Right hindlimb (tissue), 1 donor: ENCODE results near the gene PEX3.
"Not testable (repeated sequence)": the region's sequence is repeated elsewhere in the genome, so short reads cannot be mapped to it uniquely, and the experiment has no call there.

Experiments
- DNase-seq: peaks from one replicate; pipeline ENCODE4 v3.0.0-alpha.2; 2018

PEX3 gene

GRCh38 chr6:143449082-143449713 is 1.4 kb upstream of the PEX3 start:
- DNase-seq, result no peak

GRCh38 chr6:143449714-143450452 is 722 bp upstream of the PEX3 start:
- no peak for DNase-seq

- DNase-seq, result no peak
These were observed 926 bp downstream of the PEX3 start for GRCh38 chr6:143451531-143451930.

GRCh38 chr6:143457563-143458359 is 7.2 kb downstream of the PEX3 start:
- no peak for DNase-seq

- no peak for DNase-seq
These were observed 14.9 kb downstream of the PEX3 start for GRCh38 chr6:143465546-143465945.

GRCh38 chr6:143468026-143468425 is 17.4 kb downstream of the PEX3 start:
- DNase-seq, result no peak

- not testable (repeated sequence) for DNase-seq
These were observed 18.2 kb downstream of the PEX3 start for GRCh38 chr6:143468823-143469222.

- DNase-seq, result no peak
These were observed 21.2 kb downstream of the PEX3 start for GRCh38 chr6:143471822-143472221.

- no peak for DNase-seq
These were observed 25.9 kb downstream of the PEX3 start for GRCh38 chr6:143476545-143476944.

GRCh38 chr6:143478479-143479062 is 28.0 kb downstream of the PEX3 start:
- DNase-seq, result no peak

GRCh38 chr6:143482593-143482992 is 32.0 kb downstream of the PEX3 start:
- DNase-seq, result no peak

- DNase-seq, result no peak
These were observed 35.4 kb downstream of the PEX3 start for GRCh38 chr6:143485967-143486366.

- no peak for DNase-seq
These were observed 36.1 kb downstream of the PEX3 start for GRCh38 chr6:143486752-143487151.

- no peak for DNase-seq
These were observed 39.6 kb downstream of the PEX3 start for GRCh38 chr6:143490244-143490643.

GRCh38 chr6:143490775-143491174 is 40.2 kb downstream of the PEX3 start:
- DNase-seq, result no peak

- no peak for DNase-seq
These were observed 46.4 kb downstream of the PEX3 start for GRCh38 chr6:143496974-143497373.

- no peak for DNase-seq
These were observed 47.8 kb downstream of the PEX3 start for GRCh38 chr6:143498428-143498827.

- DNase-seq, result no peak
These were observed 51.2 kb downstream of the PEX3 start for GRCh38 chr6:143501851-143502250.

GRCh38 chr6:143504369-143504768 is 53.8 kb downstream of the PEX3 start:
- DNase-seq, result no peak

GRCh38 chr6:143505111-143505510 is 54.5 kb downstream of the PEX3 start:
- DNase-seq, result no peak

GRCh38 chr6:143505537-143505936 is 54.9 kb downstream of the PEX3 start:
- no peak for DNase-seq

GRCh38 chr6:143506199-143506598 is 55.6 kb downstream of the PEX3 start:
- no peak for DNase-seq

GRCh38 chr6:143506620-143507019 is 56.0 kb downstream of the PEX3 start:
- DNase-seq, result no peak
